Measurements from ENCODE around the gene RPAP3. TPM values are rescaled to one million over a fixed set of nuclear protein-coding genes. Genes with fewer than 3 reads are reported as not detected.

RPAP3 gene
- total RNA-seq, 1 experiment from 2014 or later: 67.7 TPM

- ChIA-PET CTCF (interaction anchor here (0.8 to 1.5 kb wide), 2 partner anchors 19 to 54 kb away, joined by 3 to 5 read pairs; no protein-coding TSS in a partner anchor), POLR2A (no interaction called here)
- BruUV-seq (replicated peaks): no TSS peak
- H3K9me3 Mint-ChIP-seq (ENCODE audit: unreplicated experiment): no peaks in the 10 kb centered on the region
- TF ChIP-seq, protein P1, sequence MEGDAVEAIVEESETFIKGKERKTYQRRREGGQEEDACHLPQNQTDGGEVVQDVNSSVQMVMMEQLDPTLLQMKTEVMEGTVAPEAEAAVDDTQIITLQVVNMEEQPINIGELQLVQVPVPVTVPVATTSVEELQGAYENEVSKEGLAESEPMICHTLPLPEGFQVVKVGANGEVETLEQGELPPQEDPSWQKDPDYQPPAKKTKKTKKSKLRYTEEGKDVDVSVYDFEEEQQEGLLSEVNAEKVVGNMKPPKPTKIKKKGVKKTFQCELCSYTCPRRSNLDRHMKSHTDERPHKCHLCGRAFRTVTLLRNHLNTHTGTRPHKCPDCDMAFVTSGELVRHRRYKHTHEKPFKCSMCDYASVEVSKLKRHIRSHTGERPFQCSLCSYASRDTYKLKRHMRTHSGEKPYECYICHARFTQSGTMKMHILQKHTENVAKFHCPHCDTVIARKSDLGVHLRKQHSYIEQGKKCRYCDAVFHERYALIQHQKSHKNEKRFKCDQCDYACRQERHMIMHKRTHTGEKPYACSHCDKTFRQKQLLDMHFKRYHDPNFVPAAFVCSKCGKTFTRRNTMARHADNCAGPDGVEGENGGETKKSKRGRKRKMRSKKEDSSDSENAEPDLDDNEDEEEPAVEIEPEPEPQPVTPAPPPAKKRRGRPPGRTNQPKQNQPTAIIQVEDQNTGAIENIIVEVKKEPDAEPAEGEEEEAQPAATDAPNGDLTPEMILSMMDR (IDR thresholded peaks at IDR 0.05; ENCODE audit: insufficient read depth in 1 of 2, low read depth in 1 of 2, low read length in 1 of 2, severe bottlenecking in 1 of 2, unreplicated experiment in 1 of 2): no peak
- Histone ChIP-seq H3K4me3 (ENCODE audit: low read depth, low read length) (no peak overlapping the region), H3K4me1 (peaks cover 17% of the 10 kb centered on the region), H3K9me3 (no peaks in the 10 kb centered on the region), H3K36me3 (ENCODE audit: control insufficient read depth, insufficient read depth, low read length) (no peaks in the 10 kb centered on the region), H3K27me3 (replicated peaks; ENCODE audit: control insufficient read depth, insufficient read depth, low read length) (no peaks in the 10 kb centered on the region)
- intact Hi-C loops (cut with micrococcal nuclease; ENCODE audit: unreplicated experiment): no loop called here
- no peak overlapping the region for H3K4me3 Mint-ChIP-seq (ENCODE audit: unreplicated experiment)
- peaks cover 16% of the 10 kb centered on the region for H3K4me1 Mint-ChIP-seq (ENCODE audit: low read depth, unreplicated experiment)
- no peaks in the 10 kb centered on the region for H3K27me3 Mint-ChIP-seq (ENCODE audit: insufficient read depth, unreplicated experiment)
- DNase-seq: no peak
- no peaks in the 10 kb centered on the region for H3K36me3 Mint-ChIP-seq (ENCODE audit: insufficient read depth, unreplicated experiment)
- no peak overlapping the region for H3K27ac Mint-ChIP-seq (ENCODE audit: unreplicated experiment)
Observed at GRCh38 chr12:47722941-47723631, 17.3 kb upstream of the RPAP3 start.

DNA sequence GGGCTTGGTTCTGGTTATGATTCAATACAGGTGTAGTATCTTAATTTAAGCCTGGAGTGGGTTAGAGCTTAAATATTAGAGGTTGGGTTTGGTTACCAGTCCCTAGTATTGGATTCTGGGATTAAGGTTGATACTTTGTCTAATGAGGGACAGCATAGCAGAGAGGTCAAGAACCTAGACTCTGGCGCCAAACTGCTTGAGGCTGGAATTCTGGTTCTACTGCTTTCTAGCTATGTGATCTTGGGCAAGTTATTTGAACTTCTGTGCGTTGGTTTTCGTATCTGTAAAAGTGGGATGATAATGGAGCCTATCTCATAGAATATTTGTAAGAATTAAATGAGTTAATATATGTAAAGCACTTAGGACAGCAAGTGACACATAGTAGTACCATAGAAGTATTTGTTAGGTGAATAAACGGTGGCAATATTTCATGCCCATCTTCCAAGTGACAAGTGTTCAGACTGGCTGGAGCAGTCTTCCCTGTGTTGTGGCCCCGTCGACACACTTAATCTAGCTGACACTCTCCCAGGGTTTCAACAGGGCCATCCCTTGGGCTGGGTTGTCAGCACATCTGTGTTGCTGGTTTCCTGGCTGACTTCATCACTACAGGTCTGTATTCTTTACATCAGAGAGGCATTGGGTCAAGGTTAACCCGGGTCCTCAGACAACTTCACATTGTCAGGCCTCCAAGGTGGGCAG lies 16.5 kb upstream of the RPAP3 start:
- intact Hi-C loops (cut with micrococcal nuclease; ENCODE audit: unreplicated experiment): no loop called here
- POLR2A ChIA-PET: no interaction called here
- peak; percentile 19 to 41 for DNase-seq
- TF ChIP-seq, protein P1 (IDR thresholded peaks at IDR 0.05; ENCODE audit: insufficient read depth in 1 of 2, low read depth in 1 of 2, low read length in 1 of 2, severe bottlenecking in 1 of 2, unreplicated experiment in 1 of 2): no peak
- Histone ChIP-seq H3K4me3 (ENCODE audit: low read depth, low read length) (no peak overlapping the region), H3K9me3 (no peaks in the 10 kb centered on the region), H3K27me3 (replicated peaks; ENCODE audit: control insufficient read depth, insufficient read depth, low read length) (no peaks in the 10 kb centered on the region), H3K4me1 (peaks cover 17% of the 10 kb centered on the region), H3K36me3 (ENCODE audit: control insufficient read depth, insufficient read depth, low read length) (no peaks in the 10 kb centered on the region)
- H3K4me3 Mint-ChIP-seq (ENCODE audit: unreplicated experiment): no peak overlapping the region
- no peaks in the 10 kb centered on the region for H3K9me3 Mint-ChIP-seq (ENCODE audit: unreplicated experiment)
- BruUV-seq (replicated peaks): no TSS peak
- H3K27me3 Mint-ChIP-seq (ENCODE audit: insufficient read depth, unreplicated experiment): no peaks in the 10 kb centered on the region
- no peak overlapping the region for H3K27ac Mint-ChIP-seq (ENCODE audit: unreplicated experiment)
- H3K36me3 Mint-ChIP-seq (ENCODE audit: insufficient read depth, unreplicated experiment): no peaks in the 10 kb centered on the region
- peaks cover 16% of the 10 kb centered on the region for H3K4me1 Mint-ChIP-seq (ENCODE audit: low read depth, unreplicated experiment)
- CTCF ChIA-PET: interaction anchor here (0.6 to 1.5 kb wide), 5 partner anchors 17 to 127 kb away, joined by 3 to 7 read pairs (median 4); partner anchors contain the start of gene RPAP3

DNA sequence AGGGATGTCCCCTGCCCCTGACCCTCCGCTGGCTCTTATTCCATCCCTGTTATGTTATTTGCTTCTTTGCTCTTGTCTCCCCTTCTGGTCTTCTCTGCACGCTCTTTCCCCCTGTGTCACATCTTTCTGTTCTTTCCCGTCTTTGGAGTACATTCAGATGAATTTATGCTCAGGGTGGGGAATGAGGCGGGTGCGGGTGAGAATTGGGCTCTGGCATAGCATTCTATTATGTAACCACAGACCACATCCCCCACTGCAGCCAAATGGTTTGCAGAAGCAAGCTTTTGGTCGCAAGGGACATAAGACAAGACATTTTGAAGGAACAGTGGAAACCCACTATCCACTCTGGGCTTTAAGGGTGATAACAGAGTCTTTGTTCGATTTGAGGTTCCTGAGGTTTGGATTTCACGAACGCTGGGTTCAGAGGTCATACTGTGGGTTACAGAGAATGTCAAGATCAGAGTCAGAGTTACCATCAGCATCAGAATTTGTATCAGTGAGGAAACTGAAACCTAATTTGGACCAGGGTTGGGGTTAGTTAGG lies 15.7 kb upstream of the RPAP3 start:
- no peak overlapping the region for H3K4me3 ChIP-seq (ENCODE audit: low read depth, low read length)
- peaks cover 17% of the 10 kb centered on the region for H3K4me1 ChIP-seq
- DNase-seq: no peak
- ChIA-PET POLR2A (no interaction called here), CTCF (interaction anchor here (0.6 to 1.5 kb wide), 4 partner anchors 45 to 126 kb away, joined by 3 to 7 read pairs (median 4); no protein-coding TSS in a partner anchor)
- Mint-ChIP-seq H3K4me1 (ENCODE audit: low read depth, unreplicated experiment) (peaks cover 16% of the 10 kb centered on the region), H3K27ac (ENCODE audit: unreplicated experiment) (no peak overlapping the region), H3K9me3 (ENCODE audit: unreplicated experiment) (no peaks in the 10 kb centered on the region), H3K4me3 (ENCODE audit: unreplicated experiment) (no peak overlapping the region), H3K27me3 (ENCODE audit: insufficient read depth, unreplicated experiment) (no peaks in the 10 kb centered on the region), H3K36me3 (ENCODE audit: insufficient read depth, unreplicated experiment) (no peaks in the 10 kb centered on the region)
- no peaks in the 10 kb centered on the region for H3K27me3 ChIP-seq (replicated peaks; ENCODE audit: control insufficient read depth, insufficient read depth, low read length)
- H3K36me3 ChIP-seq (ENCODE audit: control insufficient read depth, insufficient read depth, low read length): no peaks in the 10 kb centered on the region
- TF ChIP-seq, protein P1 (IDR thresholded peaks at IDR 0.05; ENCODE audit: insufficient read depth in 1 of 2, low read depth in 1 of 2, low read length in 1 of 2, severe bottlenecking in 1 of 2, unreplicated experiment in 1 of 2): no peak
- no TSS peak for BruUV-seq (replicated peaks)
- H3K9me3 ChIP-seq: no peaks in the 10 kb centered on the region
- intact Hi-C loops (cut with micrococcal nuclease; ENCODE audit: unreplicated experiment): no loop called here
